ENCODE data around the gene VSTM4.
A peak's percentile ranks its signal among the peaks of the same experiment; 100 is the strongest.

VSTM4 gene

GRCh38 chr10:49054753-49055152, 60.6 kb downstream of the VSTM4 start:
- no peak for DNase-seq
- in situ Hi-C loops (cut with MboI; ENCODE audit: low pct_unique_long_range_greater_than_20kb, low sequenced_read_pairs): no loop called here

- in situ Hi-C loops (cut with MboI; ENCODE audit: low pct_unique_long_range_greater_than_20kb, low sequenced_read_pairs): no loop called here
- DNase-seq: no peak
Measured at GRCh38 chr10:49053998-49054692, 61.2 kb downstream of the VSTM4 start.

- in situ Hi-C loops (cut with MboI; ENCODE audit: low pct_unique_long_range_greater_than_20kb, low sequenced_read_pairs): no loop called here
Measured at GRCh38 chr10:49053053-49053997, 62.0 kb downstream of the VSTM4 start.

GRCh38 chr10:49052069-49052468, 63.3 kb downstream of the VSTM4 start:
- DNase-seq: no peak
- in situ Hi-C loops (cut with MboI; ENCODE audit: low pct_unique_long_range_greater_than_20kb, low sequenced_read_pairs): no loop called here

More at GRCh38 chr10:49053053-49053997, 62.0 kb downstream of the VSTM4 start:
- no peak for DNase-seq

GRCh38 chr10:49050906-49051305, 64.4 kb downstream of the VSTM4 start:
- DNase-seq: no peak
- in situ Hi-C loops (cut with MboI; ENCODE audit: low pct_unique_long_range_greater_than_20kb, low sequenced_read_pairs): no loop called here

- in situ Hi-C loops (cut with MboI; ENCODE audit: low pct_unique_long_range_greater_than_20kb, low sequenced_read_pairs): no loop called here
- DNase-seq: no peak
Measured at GRCh38 chr10:49050366-49050765, 65.0 kb downstream of the VSTM4 start.

- in situ Hi-C loops (cut with MboI; ENCODE audit: low pct_unique_long_range_greater_than_20kb, low sequenced_read_pairs): no loop called here
- no peak for DNase-seq
Measured at GRCh38 chr10:49049660-49050059, 65.7 kb downstream of the VSTM4 start.

GRCh38 chr10:49047128-49047639, 68.1 kb downstream of the VSTM4 start:
- in situ Hi-C loops (cut with MboI; ENCODE audit: low pct_unique_long_range_greater_than_20kb, low sequenced_read_pairs): no loop called here
- no peak for DNase-seq

- no peak for DNase-seq
- in situ Hi-C loops (cut with MboI; ENCODE audit: low pct_unique_long_range_greater_than_20kb, low sequenced_read_pairs): no loop called here
Measured at GRCh38 chr10:49044293-49045193, 70.8 kb downstream of the VSTM4 start.

- no peak for DNase-seq
- in situ Hi-C loops (cut with MboI; ENCODE audit: low pct_unique_long_range_greater_than_20kb, low sequenced_read_pairs): no loop called here
Measured at GRCh38 chr10:49040601-49041000, 74.7 kb downstream of the VSTM4 start.

- in situ Hi-C loops (cut with MboI; ENCODE audit: low pct_unique_long_range_greater_than_20kb, low sequenced_read_pairs): no loop called here
- DNase-seq: no peak
Measured at GRCh38 chr10:49039409-49039808, 75.9 kb downstream of the VSTM4 start.

GRCh38 chr10:49038711-49039110, 76.6 kb downstream of the VSTM4 start:
- no peak for DNase-seq
- in situ Hi-C loops (cut with MboI; ENCODE audit: low pct_unique_long_range_greater_than_20kb, low sequenced_read_pairs): no loop called here

GRCh38 chr10:49037187-49037586, 78.1 kb downstream of the VSTM4 start:
- peak; percentile 1 for DNase-seq
- in situ Hi-C loops (cut with MboI; ENCODE audit: low pct_unique_long_range_greater_than_20kb, low sequenced_read_pairs): no loop called here

- no peak for DNase-seq
- in situ Hi-C loops (cut with MboI; ENCODE audit: low pct_unique_long_range_greater_than_20kb, low sequenced_read_pairs): no loop called here
Measured at GRCh38 chr10:49036638-49037037, 78.7 kb downstream of the VSTM4 start.

- no peak for DNase-seq
- in situ Hi-C loops (cut with MboI; ENCODE audit: low pct_unique_long_range_greater_than_20kb, low sequenced_read_pairs): no loop called here
Measured at GRCh38 chr10:49035920-49036319, 79.4 kb downstream of the VSTM4 start.

GRCh38 chr10:49034925-49035324, 80.4 kb downstream of the VSTM4 start:
- no peak for DNase-seq
- in situ Hi-C loops (cut with MboI; ENCODE audit: low pct_unique_long_range_greater_than_20kb, low sequenced_read_pairs): no loop called here

GRCh38 chr10:49033939-49034338, 81.4 kb downstream of the VSTM4 start:
- in situ Hi-C loops (cut with MboI; ENCODE audit: low pct_unique_long_range_greater_than_20kb, low sequenced_read_pairs): no loop called here

GRCh38 chr10:49029666-49030065, 85.7 kb downstream of the VSTM4 start:
- in situ Hi-C loops (cut with MboI; ENCODE audit: low pct_unique_long_range_greater_than_20kb, low sequenced_read_pairs): no loop called here
- DNase-seq: no peak

More at GRCh38 chr10:49033939-49034338, 81.4 kb downstream of the VSTM4 start:
- no peak for DNase-seq

- in situ Hi-C loops (cut with MboI; ENCODE audit: low pct_unique_long_range_greater_than_20kb, low sequenced_read_pairs): no loop called here
Measured at GRCh38 chr10:49028639-49029038, 86.7 kb downstream of the VSTM4 start.

More at GRCh38 chr10:49028639-49029038, 86.7 kb downstream of the VSTM4 start:
- DNase-seq: no peak
